Measurements from ENCODE around the gene MTHFSD. TPM values are rescaled to one million over a fixed set of nuclear protein-coding genes. Genes with fewer than 3 reads are reported as not detected.

Gene MTHFSD
- total and polyA plus RNA-seq, 10 donors = 9.1 to 32.1 (median 18.0) TPM

- WGBS, 5 donors = 95 to 100% (median 97%) methylated on average over 4 to 7 of the region's 7 CpGs
- intact Hi-C loops (cut with DNase I; ENCODE audit: low total_unique reads) = no loop called here
- Histone ChIP-seq H3K27ac (no peak overlapping the region), H3K27me3 (replicated peaks in 1 of 7) (no peaks in the 10 kb centered on the region), H3K9me3 (no peaks in the 10 kb centered on the region), H3K4me1 (peaks cover 5 to 24% (median 15%) of the 10 kb centered on the region in 6 donors), H3K4me3 (no peak overlapping the region), H3K36me3 (peaks cover 0 to 76% (median 52%) of the 10 kb centered on the region in 6 donors)
- DNase-seq = peak; percentile 68
- TF ChIP-seq, protein P1, sequence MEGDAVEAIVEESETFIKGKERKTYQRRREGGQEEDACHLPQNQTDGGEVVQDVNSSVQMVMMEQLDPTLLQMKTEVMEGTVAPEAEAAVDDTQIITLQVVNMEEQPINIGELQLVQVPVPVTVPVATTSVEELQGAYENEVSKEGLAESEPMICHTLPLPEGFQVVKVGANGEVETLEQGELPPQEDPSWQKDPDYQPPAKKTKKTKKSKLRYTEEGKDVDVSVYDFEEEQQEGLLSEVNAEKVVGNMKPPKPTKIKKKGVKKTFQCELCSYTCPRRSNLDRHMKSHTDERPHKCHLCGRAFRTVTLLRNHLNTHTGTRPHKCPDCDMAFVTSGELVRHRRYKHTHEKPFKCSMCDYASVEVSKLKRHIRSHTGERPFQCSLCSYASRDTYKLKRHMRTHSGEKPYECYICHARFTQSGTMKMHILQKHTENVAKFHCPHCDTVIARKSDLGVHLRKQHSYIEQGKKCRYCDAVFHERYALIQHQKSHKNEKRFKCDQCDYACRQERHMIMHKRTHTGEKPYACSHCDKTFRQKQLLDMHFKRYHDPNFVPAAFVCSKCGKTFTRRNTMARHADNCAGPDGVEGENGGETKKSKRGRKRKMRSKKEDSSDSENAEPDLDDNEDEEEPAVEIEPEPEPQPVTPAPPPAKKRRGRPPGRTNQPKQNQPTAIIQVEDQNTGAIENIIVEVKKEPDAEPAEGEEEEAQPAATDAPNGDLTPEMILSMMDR (IDR thresholded peaks at IDR 0.05 in 8 of 11, conservative IDR thresholded peaks at IDR 0.05 in 3 of 11) = no peak
- TF ChIP-seq POLR2AphosphoS5 (IDR thresholded peaks at IDR 0.05) (no peak), POLR2A (IDR thresholded peaks at IDR 0.05) (no peak)
These were observed 5.2 kb downstream of the MTHFSD start for GRCh38 chr16:86549893-86550190.

GRCh38 chr16:86549076-86549892 is 5.8 kb downstream of the MTHFSD start:
- no peak for DNase-seq
- TF ChIP-seq, protein P1 (IDR thresholded peaks at IDR 0.05 in 8 of 11, conservative IDR thresholded peaks at IDR 0.05 in 3 of 11) = no peak
- TF ChIP-seq POLR2A (IDR thresholded peaks at IDR 0.05) (no peak), POLR2AphosphoS5 (IDR thresholded peaks at IDR 0.05) (no peak)
- Histone ChIP-seq H3K27me3 (replicated peaks in 1 of 7) (no peaks in the 10 kb centered on the region), H3K4me3 (no peak overlapping the region), H3K9me3 (no peaks in the 10 kb centered on the region), H3K4me1 (peaks cover 3 to 20% (median 11%) of the 10 kb centered on the region in 6 donors), H3K36me3 (peaks cover 0 to 81% (median 52%) of the 10 kb centered on the region in 6 donors), H3K27ac (no peak overlapping the region)
- intact Hi-C loops (cut with DNase I; ENCODE audit: low total_unique reads) = no loop called here
- 75 to 81% (median 77%) methylated on average over 7 to 8 of the region's 8 CpGs for WGBS, 5 donors

DNA sequence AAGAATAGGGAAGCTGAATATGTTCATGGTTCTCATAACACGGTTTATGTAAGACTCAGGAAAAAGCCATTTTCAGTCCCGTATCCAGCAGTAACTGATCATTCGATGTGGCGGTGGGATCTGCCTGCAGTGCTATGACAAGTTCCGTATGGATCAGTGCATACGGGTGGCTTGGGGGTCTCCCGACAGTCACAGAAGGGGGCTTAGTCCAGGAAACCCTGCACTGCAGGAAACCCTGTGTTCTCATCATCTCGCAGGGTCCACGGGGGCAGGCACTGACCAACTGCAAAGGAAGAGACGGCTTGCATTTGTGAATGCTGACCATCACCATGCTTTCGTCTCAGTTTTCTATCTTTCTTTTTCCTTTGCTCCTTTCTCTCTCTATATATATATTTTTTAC is 7.7 kb downstream of the MTHFSD start:
- intact Hi-C loops (cut with DNase I; ENCODE audit: low total_unique reads) = no loop called here
- no peaks in the 10 kb centered on the region for H3K27me3 ChIP-seq (replicated peaks in 1 of 7)
- H3K9me3 ChIP-seq = no peaks in the 10 kb centered on the region
- H3K36me3 ChIP-seq = peaks cover 0 to 100% (median 59%) of the 10 kb centered on the region in 6 donors
- no peak for DNase-seq
- no peak overlapping the region for H3K27ac ChIP-seq
- 95 to 98% (median 97%) methylated on average over 11 of the region's 11 CpGs for WGBS, 5 donors
- H3K4me3 ChIP-seq = no peak overlapping the region
- no peaks in the 10 kb centered on the region for H3K4me1 ChIP-seq
- TF ChIP-seq, protein P1 (IDR thresholded peaks at IDR 0.05 in 8 of 11, conservative IDR thresholded peaks at IDR 0.05 in 3 of 11) = no peak
- TF ChIP-seq POLR2A (IDR thresholded peaks at IDR 0.05) (no peak), POLR2AphosphoS5 (IDR thresholded peaks at IDR 0.05) (no peak)

DNA sequence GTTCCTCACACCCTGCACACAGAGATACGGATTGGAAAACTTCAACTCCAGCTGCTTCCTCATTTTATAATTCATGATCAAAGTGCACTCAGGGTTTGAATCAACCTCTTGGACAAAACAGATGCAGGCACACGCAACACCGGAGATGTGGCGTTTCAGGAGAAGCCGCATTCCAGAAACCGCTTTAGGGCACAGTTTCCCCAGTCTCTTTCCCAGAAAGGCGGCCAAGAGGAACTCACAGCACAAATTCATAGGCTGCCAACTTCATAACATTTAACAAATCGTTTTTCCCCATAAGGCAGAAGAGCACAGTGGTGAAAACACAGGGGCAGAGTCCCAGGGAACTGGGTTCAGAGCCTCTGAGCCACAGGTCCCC is 8.4 kb downstream of the MTHFSD start:
- Histone ChIP-seq H3K4me3 (no peak overlapping the region), H3K36me3 (peaks cover 0 to 100% (median 65%) of the 10 kb centered on the region in 6 donors), H3K27ac (no peak overlapping the region), H3K4me1 (no peaks in the 10 kb centered on the region), H3K9me3 (no peaks in the 10 kb centered on the region), H3K27me3 (replicated peaks in 1 of 7) (no peaks in the 10 kb centered on the region)
- TF ChIP-seq POLR2A (IDR thresholded peaks at IDR 0.05) (no peak), POLR2AphosphoS5 (IDR thresholded peaks at IDR 0.05) (no peak)
- TF ChIP-seq, protein P1 (IDR thresholded peaks at IDR 0.05 in 8 of 11, conservative IDR thresholded peaks at IDR 0.05 in 3 of 11) = no peak
- WGBS, 5 donors = 91 to 96% (median 94%) methylated on average over 8 of the region's 8 CpGs
- intact Hi-C loops (cut with DNase I; ENCODE audit: low total_unique reads) = no loop called here
- no peak for DNase-seq

All from spleen (tissue), 11 donors.